ENCODE measurements around the gene PRR16.
A peak's percentile ranks its signal among the peaks of the same experiment; 100 is the strongest.

PRR16 gene

DNA sequence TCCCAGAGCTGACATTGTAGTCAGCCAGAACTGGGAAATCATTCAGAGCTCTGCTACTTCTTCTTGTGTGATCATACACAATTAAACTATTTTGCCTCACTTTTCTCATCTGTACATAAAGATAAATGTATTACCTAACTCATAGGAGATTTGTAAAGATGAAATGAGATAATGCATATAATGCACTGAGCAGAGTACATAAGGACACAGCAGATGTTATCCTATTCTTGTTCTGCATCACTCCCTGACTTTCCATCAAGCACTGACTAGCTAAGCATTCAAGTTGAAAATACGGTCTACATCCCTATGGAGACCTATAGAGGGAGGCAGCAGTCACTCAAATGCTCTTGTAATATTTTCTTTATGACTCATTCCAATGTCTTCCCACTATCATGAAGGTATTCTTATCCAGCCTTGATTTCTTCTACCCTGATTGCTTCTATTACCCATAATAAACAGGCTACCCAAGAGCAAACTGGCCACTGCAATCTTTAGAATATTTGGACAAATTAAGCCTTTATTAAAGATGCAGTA is 16.3 kb upstream of the PRR16 start:
- peak; percentile 23 for DNase-seq
- no peak overlapping the region for H3K9ac ChIP-seq (ENCODE audit: low read length)
- no peak overlapping the region for H3K4ac ChIP-seq (ENCODE audit: low read depth, low read length)
- H3K4me1 ChIP-seq (ENCODE audit: control insufficient read depth, low read depth, low read length): peaks cover 2% of the 10 kb centered on the region
- H3K27me3 ChIP-seq (ENCODE audit: insufficient read depth, low read length, poor library complexity): no peaks in the 10 kb centered on the region
- no peak overlapping the region for H3K4me2 ChIP-seq (ENCODE audit: low read length)
- no peaks in the 10 kb centered on the region for H3K36me3 ChIP-seq (ENCODE audit: control insufficient read depth, insufficient read depth, low read length)
- no peak overlapping the region for H3K56ac ChIP-seq (ENCODE audit: low read length)
- H3K79me2 ChIP-seq (ENCODE audit: control insufficient read depth, insufficient read depth, low read length): no peaks in the 10 kb centered on the region
- H3K23ac ChIP-seq (ENCODE audit: low read length): no peak overlapping the region
- no peak overlapping the region for H4K5ac ChIP-seq (ENCODE audit: low read length)
- H2BK5ac ChIP-seq (ENCODE audit: low read length): no peak overlapping the region
- H4K8ac ChIP-seq (ENCODE audit: low read depth, low read length): no peak overlapping the region
- H3K27ac ChIP-seq (ENCODE audit: low read depth, low read length): no peak overlapping the region
- no peak overlapping the region for H3K18ac ChIP-seq (ENCODE audit: low read length)
- no peak overlapping the region for H2BK120ac ChIP-seq (ENCODE audit: low read depth, low read length)
- H3K79me1 ChIP-seq (ENCODE audit: low read length): no peaks in the 10 kb centered on the region
- no peak overlapping the region for H2AK5ac ChIP-seq (ENCODE audit: low read length)
- H2BK15ac ChIP-seq (replicated peaks; ENCODE audit: low read depth): no peak overlapping the region
- no peak overlapping the region for H3K4me3 ChIP-seq (ENCODE audit: low read length)
- WGBS (ENCODE audit: extremely low coverage, insufficient coverage, low lambda C conversion rate): no CpG with 5 or more reads among the region's 1 CpG

DNA sequence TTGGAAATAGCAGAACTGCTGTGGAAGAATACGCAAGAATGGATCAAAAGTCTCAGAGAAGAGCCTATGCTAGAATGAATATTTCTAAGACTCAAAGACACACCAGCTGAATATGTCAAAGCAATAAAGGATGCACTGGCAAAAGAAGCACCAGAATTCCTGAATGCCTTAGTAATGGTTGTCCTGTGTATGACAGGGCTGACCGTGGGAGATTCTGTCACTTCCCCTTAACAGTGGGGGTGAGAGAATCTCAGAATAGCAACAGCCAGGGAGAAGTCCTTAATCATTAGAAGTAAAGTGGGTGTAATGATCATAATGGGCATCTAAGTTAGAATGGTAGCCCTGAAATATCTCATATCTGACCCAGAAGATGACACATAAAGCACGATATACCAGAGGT is 14.6 kb upstream of the PRR16 start:
- Histone ChIP-seq H3K4me3 (ENCODE audit: low read length) (no peak overlapping the region), H3K27ac (ENCODE audit: low read depth, low read length) (no peak overlapping the region), H3K4ac (ENCODE audit: low read depth, low read length) (no peak overlapping the region), H3K4me1 (ENCODE audit: control insufficient read depth, low read depth, low read length) (peaks cover 2% of the 10 kb centered on the region), H3K9ac (ENCODE audit: low read length) (no peak overlapping the region), H2BK5ac (ENCODE audit: low read length) (no peak overlapping the region), H3K23ac (ENCODE audit: low read length) (no peak overlapping the region), H2BK120ac (ENCODE audit: low read depth, low read length) (no peak overlapping the region), H3K56ac (ENCODE audit: low read length) (no peak overlapping the region), H3K18ac (ENCODE audit: low read length) (no peak overlapping the region), H3K4me2 (ENCODE audit: low read length) (no peak overlapping the region), H4K5ac (ENCODE audit: low read length) (no peak overlapping the region), H2AK5ac (ENCODE audit: low read length) (no peak overlapping the region), H3K79me1 (ENCODE audit: low read length) (no peaks in the 10 kb centered on the region), H2BK15ac (replicated peaks; ENCODE audit: low read depth) (peak overlapping the region; percentile 74), H3K27me3 (ENCODE audit: insufficient read depth, low read length, poor library complexity) (no peaks in the 10 kb centered on the region), H3K36me3 (ENCODE audit: control insufficient read depth, insufficient read depth, low read length) (no peaks in the 10 kb centered on the region), H3K79me2 (ENCODE audit: control insufficient read depth, insufficient read depth, low read length) (no peaks in the 10 kb centered on the region), H4K8ac (ENCODE audit: low read depth, low read length) (no peak overlapping the region)
- WGBS (ENCODE audit: extremely low coverage, insufficient coverage, low lambda C conversion rate): no CpG with 5 or more reads among the region's 3 CpGs
- DNase-seq: peak; percentile 72

DNA sequence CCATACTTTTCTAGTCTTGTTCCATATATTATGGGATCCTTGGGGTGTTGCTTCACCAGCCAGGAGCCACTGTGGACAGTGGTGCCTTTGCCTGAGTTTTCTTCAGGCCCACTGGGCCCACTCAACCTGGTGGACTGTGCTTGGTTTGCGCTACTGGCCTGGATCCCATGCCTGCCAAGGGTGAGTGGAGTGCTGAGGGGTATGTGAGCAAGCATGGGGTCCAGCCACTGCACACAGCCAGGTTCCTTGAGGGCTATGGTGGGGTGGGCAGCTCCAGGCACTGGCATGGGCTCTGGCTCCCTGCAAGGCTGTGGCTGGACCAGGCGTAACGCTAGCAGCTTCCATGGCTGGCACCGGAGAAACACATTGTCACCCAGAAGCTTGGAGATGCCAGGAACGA is 13.2 kb upstream of the PRR16 start:
- Histone ChIP-seq H3K79me1 (ENCODE audit: low read length) (no peaks in the 10 kb centered on the region), H3K27me3 (ENCODE audit: insufficient read depth, low read length, poor library complexity) (no peaks in the 10 kb centered on the region), H4K8ac (ENCODE audit: low read depth, low read length) (no peak overlapping the region), H4K5ac (ENCODE audit: low read length) (no peak overlapping the region), H3K4me2 (ENCODE audit: low read length) (no peak overlapping the region), H3K56ac (ENCODE audit: low read length) (no peak overlapping the region), H3K9ac (ENCODE audit: low read length) (no peak overlapping the region), H2BK120ac (ENCODE audit: low read depth, low read length) (no peak overlapping the region), H2BK5ac (ENCODE audit: low read length) (no peak overlapping the region), H3K4ac (ENCODE audit: low read depth, low read length) (no peak overlapping the region), H2AK5ac (ENCODE audit: low read length) (no peak overlapping the region), H3K18ac (ENCODE audit: low read length) (no peak overlapping the region), H3K4me1 (ENCODE audit: control insufficient read depth, low read depth, low read length) (peaks cover 2% of the 10 kb centered on the region), H3K27ac (ENCODE audit: low read depth, low read length) (no peak overlapping the region), H3K4me3 (ENCODE audit: low read length) (no peak overlapping the region), H3K36me3 (ENCODE audit: control insufficient read depth, insufficient read depth, low read length) (no peaks in the 10 kb centered on the region), H3K79me2 (ENCODE audit: control insufficient read depth, insufficient read depth, low read length) (no peaks in the 10 kb centered on the region), H3K23ac (ENCODE audit: low read length) (no peak overlapping the region), H2BK15ac (replicated peaks; ENCODE audit: low read depth) (no peak overlapping the region)
- no CpG with 5 or more reads among the region's 5 CpGs for WGBS (ENCODE audit: extremely low coverage, insufficient coverage, low lambda C conversion rate)
- no peak for DNase-seq

DNA sequence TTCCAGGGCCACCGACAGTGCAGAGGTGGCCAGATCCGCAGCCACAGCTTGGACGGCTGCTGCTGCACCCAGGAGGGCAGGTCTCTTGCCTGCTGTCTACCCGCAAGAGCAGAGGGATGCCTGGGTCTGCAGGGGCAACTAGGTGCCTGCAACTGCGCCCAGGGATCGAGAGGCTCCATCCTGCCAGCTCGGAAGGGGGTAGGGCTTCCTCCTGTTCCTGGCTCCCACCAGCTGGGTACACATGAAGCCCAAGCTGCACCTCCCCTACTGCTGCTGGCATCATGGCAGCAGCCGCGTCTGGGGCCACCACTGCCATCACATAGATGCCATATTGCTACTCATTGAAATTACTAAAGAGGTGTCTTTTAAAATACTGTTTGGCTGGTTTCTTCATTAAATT is 12.7 kb upstream of the PRR16 start:
- H3K36me3 ChIP-seq (ENCODE audit: control insufficient read depth, insufficient read depth, low read length): no peaks in the 10 kb centered on the region
- no peak overlapping the region for H3K27ac ChIP-seq (ENCODE audit: low read depth, low read length)
- WGBS (ENCODE audit: extremely low coverage, insufficient coverage, low lambda C conversion rate): no CpG with 5 or more reads among the region's 9 CpGs
- no peaks in the 10 kb centered on the region for H3K79me1 ChIP-seq (ENCODE audit: low read length)
- DNase-seq: no peak
- H4K5ac ChIP-seq (ENCODE audit: low read length): no peak overlapping the region
- peaks cover 2% of the 10 kb centered on the region for H3K4me1 ChIP-seq (ENCODE audit: control insufficient read depth, low read depth, low read length)
- H3K79me2 ChIP-seq (ENCODE audit: control insufficient read depth, insufficient read depth, low read length): no peaks in the 10 kb centered on the region
- H3K18ac ChIP-seq (ENCODE audit: low read length): no peak overlapping the region
- H3K23ac ChIP-seq (ENCODE audit: low read length): no peak overlapping the region
- no peak overlapping the region for H3K4ac ChIP-seq (ENCODE audit: low read depth, low read length)
- no peak overlapping the region for H3K4me3 ChIP-seq (ENCODE audit: low read length)
- no peak overlapping the region for H2BK5ac ChIP-seq (ENCODE audit: low read length)
- no peak overlapping the region for H2BK120ac ChIP-seq (ENCODE audit: low read depth, low read length)
- no peak overlapping the region for H3K56ac ChIP-seq (ENCODE audit: low read length)
- no peak overlapping the region for H3K9ac ChIP-seq (ENCODE audit: low read length)
- H3K27me3 ChIP-seq (ENCODE audit: insufficient read depth, low read length, poor library complexity): no peaks in the 10 kb centered on the region
- H2AK5ac ChIP-seq (ENCODE audit: low read length): no peak overlapping the region
- no peak overlapping the region for H2BK15ac ChIP-seq (replicated peaks; ENCODE audit: low read depth)
- no peak overlapping the region for H3K4me2 ChIP-seq (ENCODE audit: low read length)
- H4K8ac ChIP-seq (ENCODE audit: low read depth, low read length): no peak overlapping the region

DNA sequence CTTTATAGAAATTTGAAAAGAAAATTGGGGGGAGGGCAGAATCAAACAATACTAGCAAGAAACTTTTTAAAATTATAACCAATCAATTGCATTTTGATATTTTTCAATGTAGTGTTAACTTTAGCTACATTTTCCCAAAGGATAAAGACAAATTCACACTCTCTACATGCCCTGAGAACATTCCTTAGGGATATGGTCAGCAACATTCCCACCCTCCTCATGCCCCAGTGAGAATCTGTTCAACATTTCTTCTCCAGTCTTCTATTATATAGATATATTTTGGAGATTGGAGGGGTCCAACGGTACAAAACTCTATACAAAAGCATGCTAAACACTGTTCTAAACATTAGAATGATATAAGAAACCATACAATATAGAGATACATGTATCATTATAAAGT is 11.6 kb upstream of the PRR16 start:
- DNase-seq: peak; percentile 34
- no peak overlapping the region for H4K8ac ChIP-seq (ENCODE audit: low read depth, low read length)
- no CpG with 5 or more reads among the region's 1 CpG for WGBS (ENCODE audit: extremely low coverage, insufficient coverage, low lambda C conversion rate)
- no peak overlapping the region for H2AK5ac ChIP-seq (ENCODE audit: low read length)
- H3K27me3 ChIP-seq (ENCODE audit: insufficient read depth, low read length, poor library complexity): no peaks in the 10 kb centered on the region
- H2BK15ac ChIP-seq (replicated peaks; ENCODE audit: low read depth): no peak overlapping the region
- no peaks in the 10 kb centered on the region for H3K79me1 ChIP-seq (ENCODE audit: low read length)
- no peak overlapping the region for H3K56ac ChIP-seq (ENCODE audit: low read length)
- no peak overlapping the region for H3K4me2 ChIP-seq (ENCODE audit: low read length)
- no peak overlapping the region for H3K18ac ChIP-seq (ENCODE audit: low read length)
- no peak overlapping the region for H3K4me3 ChIP-seq (ENCODE audit: low read length)
- H3K36me3 ChIP-seq (ENCODE audit: control insufficient read depth, insufficient read depth, low read length): no peaks in the 10 kb centered on the region
- H2BK5ac ChIP-seq (ENCODE audit: low read length): no peak overlapping the region
- H2BK120ac ChIP-seq (ENCODE audit: low read depth, low read length): no peak overlapping the region
- H3K9ac ChIP-seq (ENCODE audit: low read length): no peak overlapping the region
- no peak overlapping the region for H3K23ac ChIP-seq (ENCODE audit: low read length)
- H4K5ac ChIP-seq (ENCODE audit: low read length): no peak overlapping the region
- H3K4me1 ChIP-seq (ENCODE audit: control insufficient read depth, low read depth, low read length): peaks cover 2% of the 10 kb centered on the region
- H3K27ac ChIP-seq (ENCODE audit: low read depth, low read length): no peak overlapping the region
- no peak overlapping the region for H3K4ac ChIP-seq (ENCODE audit: low read depth, low read length)
- no peaks in the 10 kb centered on the region for H3K79me2 ChIP-seq (ENCODE audit: control insufficient read depth, insufficient read depth, low read length)

DNA sequence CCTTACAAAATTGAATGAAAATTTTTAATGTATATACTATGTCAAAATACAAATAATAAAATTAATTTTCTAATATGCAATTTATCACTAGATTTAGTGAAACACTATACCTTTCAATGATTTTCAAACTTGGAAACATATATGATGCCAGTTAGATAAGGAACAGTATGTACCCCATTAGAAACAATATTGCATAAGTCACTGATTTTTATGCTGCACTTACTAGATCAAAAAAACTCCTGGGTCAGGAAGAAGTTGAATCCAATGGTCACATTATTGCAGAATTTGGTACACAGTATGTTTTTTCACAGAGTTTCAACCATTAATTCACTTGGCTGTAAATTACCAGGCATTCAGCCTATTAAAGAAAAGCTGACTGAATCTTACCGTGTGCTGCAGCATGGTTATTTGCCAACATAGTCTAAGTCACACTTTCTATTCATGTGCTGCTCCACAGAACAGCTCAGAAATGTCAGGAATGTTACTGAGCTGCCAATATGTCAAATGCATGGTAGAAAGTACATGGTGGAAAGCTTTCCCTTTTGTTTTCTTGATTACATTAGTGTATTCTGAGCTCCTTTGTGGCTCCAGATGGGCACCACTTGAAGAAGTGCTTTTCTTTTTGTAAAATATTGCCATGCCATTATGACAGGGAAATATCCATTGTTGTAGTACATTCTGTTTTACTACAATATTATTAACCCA is 9.9 kb upstream of the PRR16 start:
- DNase-seq: peak; percentile 67
- Histone ChIP-seq H3K56ac (ENCODE audit: low read length) (no peak overlapping the region), H3K4me3 (ENCODE audit: low read length) (no peak overlapping the region), H3K4me1 (ENCODE audit: control insufficient read depth, low read depth, low read length) (peaks cover 2% of the 10 kb centered on the region), H3K36me3 (ENCODE audit: control insufficient read depth, insufficient read depth, low read length) (no peaks in the 10 kb centered on the region), H3K18ac (ENCODE audit: low read length) (no peak overlapping the region), H3K79me2 (ENCODE audit: control insufficient read depth, insufficient read depth, low read length) (no peaks in the 10 kb centered on the region), H4K8ac (ENCODE audit: low read depth, low read length) (no peak overlapping the region), H3K27me3 (ENCODE audit: insufficient read depth, low read length, poor library complexity) (no peaks in the 10 kb centered on the region), H3K23ac (ENCODE audit: low read length) (no peak overlapping the region), H3K4ac (ENCODE audit: low read depth, low read length) (no peak overlapping the region), H3K27ac (ENCODE audit: low read depth, low read length) (no peak overlapping the region), H2BK15ac (replicated peaks; ENCODE audit: low read depth) (no peak overlapping the region), H4K5ac (ENCODE audit: low read length) (no peak overlapping the region), H3K9ac (ENCODE audit: low read length) (no peak overlapping the region), H2BK120ac (ENCODE audit: low read depth, low read length) (no peak overlapping the region), H2BK5ac (ENCODE audit: low read length) (no peak overlapping the region), H3K79me1 (ENCODE audit: low read length) (no peaks in the 10 kb centered on the region), H3K4me2 (ENCODE audit: low read length) (no peak overlapping the region), H2AK5ac (ENCODE audit: low read length) (no peak overlapping the region)
- WGBS (ENCODE audit: extremely low coverage, insufficient coverage, low lambda C conversion rate): no CpG with 5 or more reads among the region's 1 CpG

Data from mesendoderm (in vitro differentiated cells).